Measurements from ENCODE around the gene VSIG2.

- TF ChIP-seq REST (IDR thresholded peaks at IDR 0.05; ENCODE audit: insufficient read depth in 1 of 2, low read depth in 2 of 2, low read length in 2 of 2) (no peak), POLR2AphosphoS5 (IDR thresholded peaks at IDR 0.05; ENCODE audit: low read depth, low read length) (no peak), SIN3A (IDR thresholded peaks at IDR 0.05; ENCODE audit: borderline replicate concordance, insufficient read depth, low read length) (no peak), TAF1 (IDR thresholded peaks at IDR 0.05; ENCODE audit: borderline replicate concordance, insufficient read depth, low read length) (no peak)
These were observed 32.5 kb downstream of the VSIG2 start for GRCh38 chr11:124719534-124719933.

Measured in PFSK-1 (cell line).